AG04450 (cell line): ENCODE data around the gene ARHGAP26. TPM values are rescaled to one million over a fixed set of nuclear protein-coding genes. Genes with fewer than 3 reads are reported as not detected.

Experiments
- CTCF ChIA-PET: fragments of 300-600, 350-600 bp; formaldehyde crosslinking; extraction: SDS; loops from one replicate; lab custom pipeline; 2022; ENCODE audit warnings: antibody characterized with exemption, inconsistent platforms; lab: Charles Lee
- POLR2A ChIA-PET: fragments of 350-600 bp; formaldehyde crosslinking; extraction: SDS; loops from one replicate; lab custom pipeline; 2021; ENCODE audit warnings: antibody characterized with exemption, inconsistent platforms; lab: Yijun Ruan, JAX
- DNase-seq: peaks from one replicate; pipeline ENCODE4 v3.0.0-alpha.2; 2011; ENCODE audit warnings: low read depth, low spot score
- H3K27ac ChIP-seq: one replicate; pipeline ENCODE4 v1.5.1; 2012; ENCODE audit warnings: low read depth, low read length, control low read depth
- H3K27me3 ChIP-seq: one replicate; pipeline ENCODE4 v1.6.0; 2012; ENCODE audit warnings: low read length; ENCODE audit not compliant: control insufficient read depth, insufficient read depth
- H3K4me3 ChIP-seq: 2 replicates; pipeline ENCODE4 v1.5.1; 2011; ENCODE audit warnings: mild to moderate bottlenecking, low read depth, low read length, control low read depth
- H3K9me3 ChIP-seq: 2 replicates; pipeline ENCODE4 v1.5.1; 2012; ENCODE audit warnings: low read length; ENCODE audit not compliant: control insufficient read depth, insufficient read depth
- CTCF ChIP-seq: IDR thresholded peaks from 2 replicates; pipeline ENCODE4 v1.5.1; 2011; ENCODE audit warnings: low read depth, low read length, control low read depth, inconsistent platforms
- polyA plus RNA-seq: library from polyadenylated mRNA; depleted of rRNA; stranded (reverse); fragments of >200 nt; gene quantifications from 2 replicates; pipeline ENCODE4 v1.2.3, GENCODE V29; 2011

The ARHGAP26 gene
- polyA plus RNA-seq, 1 experiment, result 0.56 TPM

DNA sequence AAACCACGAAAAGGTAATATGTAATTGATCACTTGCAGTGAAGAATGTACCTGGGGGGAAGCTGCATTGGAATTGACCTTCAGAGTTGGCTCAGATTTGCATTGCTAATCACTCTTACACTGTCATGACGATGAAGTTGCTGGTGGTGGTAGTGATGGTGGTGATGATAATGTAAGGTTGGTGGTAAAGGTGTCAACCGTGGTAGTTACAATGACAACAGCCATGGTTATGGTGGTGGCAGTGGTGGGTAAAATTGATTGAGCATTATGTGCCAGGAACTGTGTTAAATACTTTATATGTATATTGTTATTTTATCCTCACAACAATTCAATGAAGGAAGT, 350.9 kb downstream of the ARHGAP26 start:
- CTCF ChIA-PET, result no interaction called here
- H3K9me3 ChIP-seq, result no peaks in the 10 kb centered on the region
- no peak overlapping the region for H3K4me3 ChIP-seq
- no peaks in the 10 kb centered on the region for H3K27me3 ChIP-seq
- H3K27ac ChIP-seq, result no peak overlapping the region
- TF ChIP-seq CTCF, result no peak
- POLR2A ChIA-PET, result no interaction called here
- no peak for DNase-seq

- ChIA-PET POLR2A (no interaction called here), CTCF (no interaction called here)
- DNase-seq, result no peak
- H3K9me3 ChIP-seq, result no peaks in the 10 kb centered on the region
- H3K4me3 ChIP-seq, result no peak overlapping the region
- H3K27me3 ChIP-seq, result no peaks in the 10 kb centered on the region
- no peak for TF ChIP-seq CTCF
- no peak overlapping the region for H3K27ac ChIP-seq
Measured at GRCh38 chr5:143124593-143124992, 354.4 kb downstream of the ARHGAP26 start.

- CTCF ChIA-PET, result interaction anchor here (1.0 kb wide), 1 partner anchor 9 kb away, joined by 3 read pairs; no protein-coding TSS in a partner anchor
- no peaks in the 10 kb centered on the region for H3K9me3 ChIP-seq
- POLR2A ChIA-PET, result no interaction called here
Measured at GRCh38 chr5:143126174-143127019, 356.2 kb downstream of the ARHGAP26 start.

GRCh38 chr5:143128412-143129071, 358.4 kb downstream of the ARHGAP26 start:
- Histone ChIP-seq H3K4me3 (no peak overlapping the region), H3K27me3 (no peaks in the 10 kb centered on the region), H3K27ac (no peak overlapping the region), H3K9me3 (no peaks in the 10 kb centered on the region)
- no peak for DNase-seq
- TF ChIP-seq CTCF, result 0 out of 2 replicates have a peak, but pooled peaks have one; percentile 4
- ChIA-PET CTCF (no interaction called here), POLR2A (no interaction called here)

More at GRCh38 chr5:143126174-143127019, 356.2 kb downstream of the ARHGAP26 start:
- Histone ChIP-seq H3K27me3 (no peaks in the 10 kb centered on the region), H3K4me3 (no peak overlapping the region), H3K27ac (no peak overlapping the region)
- no peak for DNase-seq
- TF ChIP-seq CTCF, result no peak

DNA sequence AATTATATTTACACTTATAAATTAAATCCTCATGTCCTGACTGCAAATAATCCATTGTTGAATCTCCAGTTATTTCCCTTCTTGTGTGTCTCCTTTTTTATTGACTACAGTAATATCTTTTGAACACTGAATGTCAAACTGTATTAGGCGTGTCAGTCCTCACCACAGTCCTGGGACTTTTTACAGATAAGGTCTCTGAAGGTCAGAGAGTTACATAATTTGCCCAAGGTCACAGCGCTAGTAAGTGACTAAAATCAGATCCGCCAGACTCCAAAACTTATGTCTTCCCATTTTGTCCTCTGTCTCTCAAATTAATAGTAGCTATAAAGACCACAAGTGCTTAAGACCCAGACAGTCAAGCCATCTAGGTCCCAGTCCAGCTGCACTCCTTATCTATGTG, 359.0 kb downstream of the ARHGAP26 start:
- Histone ChIP-seq H3K4me3 (no peak overlapping the region), H3K27me3 (no peaks in the 10 kb centered on the region), H3K27ac (no peak overlapping the region), H3K9me3 (no peaks in the 10 kb centered on the region)
- TF ChIP-seq CTCF, result no peak
- ChIA-PET CTCF (no interaction called here), POLR2A (no interaction called here)
- no peak for DNase-seq
